Hepatic stellate cell (primary cell): Measurements from ENCODE around the gene NID1.
"Not testable (repeated sequence)": the region's sequence is repeated elsewhere in the genome, so short reads cannot be mapped to it uniquely, and the experiment has no call there.

ENCODE experiments used
- DNase-seq: peaks from one replicate; pipeline ENCODE4 v3.0.0; 2011; ENCODE audit warnings: low spot score

NID1 gene

DNA sequence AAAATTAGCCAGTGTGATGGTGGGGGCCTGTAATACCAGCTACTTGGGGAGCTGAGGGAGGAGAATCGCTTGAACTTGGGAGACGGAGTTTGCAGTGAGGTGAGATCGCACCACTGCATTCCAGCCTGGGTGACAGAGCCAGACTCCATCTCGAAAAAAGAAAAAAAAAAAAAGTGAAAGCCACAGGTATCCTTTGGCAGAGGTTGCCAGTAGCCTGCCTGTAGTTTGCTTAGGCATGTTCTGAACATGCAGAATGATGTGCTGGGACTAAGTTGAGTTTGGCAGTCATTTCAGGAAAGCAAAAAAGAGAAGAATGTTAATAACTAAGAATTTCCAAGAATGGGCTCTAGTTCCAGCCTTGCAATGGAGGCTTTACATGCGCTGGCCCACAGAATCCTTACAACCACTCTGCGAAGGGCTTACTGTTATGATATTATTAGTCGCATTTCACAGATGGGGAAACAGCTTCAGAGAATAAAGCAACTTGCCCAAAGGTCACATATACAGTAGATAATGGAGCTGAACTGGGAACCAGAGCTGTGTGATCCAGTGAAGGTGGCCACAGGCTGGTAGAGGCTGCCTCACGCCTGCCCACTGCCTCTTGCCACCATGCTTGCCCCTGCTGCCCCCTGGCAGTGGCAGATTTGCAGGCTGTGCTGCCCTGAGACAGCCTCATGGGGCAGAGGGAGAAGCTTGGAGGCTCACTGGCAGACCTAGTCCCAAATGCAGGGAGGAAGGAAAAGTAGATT is 131.7 kb downstream of the NID1 start:
- no peak for DNase-seq

DNA sequence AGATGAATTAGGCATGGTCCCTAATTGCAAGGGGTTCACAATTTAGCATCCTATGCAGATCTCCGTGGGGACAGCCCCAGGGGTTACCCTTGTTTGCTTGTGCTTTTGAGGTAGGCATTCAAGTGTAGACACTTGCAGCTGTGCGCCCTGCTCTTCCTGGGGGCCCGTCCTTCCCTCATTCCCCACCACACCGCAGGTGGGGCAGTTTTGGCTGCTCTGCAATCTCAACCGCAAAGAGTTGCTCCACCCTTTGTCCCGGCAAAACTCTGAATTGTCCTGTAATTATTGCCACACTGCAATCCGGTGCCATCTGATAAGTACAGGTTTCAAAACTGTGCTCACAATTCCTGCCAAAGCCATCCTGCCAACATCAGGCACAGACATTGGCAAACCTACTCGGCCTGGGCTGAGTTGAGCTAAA is 132.8 kb downstream of the NID1 start:
- DNase-seq = no peak

DNA sequence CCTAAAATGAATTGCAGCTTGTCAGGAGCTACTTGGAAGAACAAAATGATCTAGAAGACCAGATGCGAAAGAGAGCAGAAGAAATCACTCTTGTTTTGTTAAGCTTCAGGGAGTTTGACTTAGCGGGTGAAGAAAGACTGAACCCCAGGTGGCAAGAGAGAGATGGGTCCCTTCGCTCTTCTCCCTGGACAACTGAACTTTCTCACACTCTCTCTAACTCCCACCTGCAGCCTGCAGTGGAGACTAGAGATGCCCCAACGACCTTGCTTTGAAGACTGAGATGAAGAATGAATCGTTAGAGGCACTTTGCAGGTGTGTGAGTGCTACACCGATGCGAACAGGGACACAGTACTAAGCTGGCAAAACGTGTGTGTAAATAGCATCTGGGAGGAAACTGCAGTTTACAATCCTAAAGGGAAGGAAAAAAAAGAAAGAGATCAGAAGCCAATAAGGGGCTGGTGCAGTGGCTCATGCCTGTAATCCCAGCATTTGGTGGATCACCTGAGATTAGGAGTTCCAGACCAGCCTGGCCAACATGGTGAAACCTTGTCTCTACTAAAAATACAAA is 133.6 kb downstream of the NID1 start:
- DNase-seq = no peak

DNA sequence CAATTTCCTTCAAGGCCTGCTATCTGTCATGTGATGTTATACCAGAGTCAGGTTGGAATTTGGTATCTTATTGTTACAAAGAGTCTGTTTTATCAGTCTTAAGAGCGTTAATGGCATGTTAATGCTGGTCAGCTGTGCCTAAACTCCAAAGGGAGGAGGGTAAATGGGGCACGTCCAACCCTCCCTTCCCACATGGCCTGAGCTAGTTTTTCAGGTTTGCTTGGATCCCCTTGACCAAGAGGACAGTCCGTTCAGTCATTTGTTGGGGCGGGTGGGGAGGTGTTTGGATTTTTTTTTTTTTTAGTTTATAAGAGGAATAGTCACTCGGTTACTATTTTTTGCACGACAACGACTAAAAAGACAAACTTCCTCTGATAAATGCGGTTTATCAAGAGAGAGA is 134.3 kb downstream of the NID1 start:
- DNase-seq = no peak

DNA sequence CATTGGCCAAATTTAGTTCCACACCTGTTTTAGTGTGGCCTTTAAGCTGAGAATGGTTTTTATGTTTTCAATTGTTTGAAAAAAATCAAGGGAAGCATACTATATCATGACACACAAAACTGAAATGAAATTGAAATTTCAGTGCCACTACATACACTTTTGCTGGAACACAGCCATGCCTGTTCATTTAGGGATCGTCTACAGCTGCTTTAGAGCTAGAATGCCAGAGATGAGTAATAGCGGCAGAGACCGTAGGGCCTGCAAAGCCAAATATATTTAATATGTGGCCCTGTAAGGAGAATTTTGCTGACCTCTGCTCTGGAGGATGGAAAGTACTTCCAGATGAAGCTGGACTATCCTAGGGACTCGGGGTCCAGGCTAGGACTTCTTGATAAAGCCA is 135.7 kb downstream of the NID1 start:
- peak; percentile 37 for DNase-seq

DNA sequence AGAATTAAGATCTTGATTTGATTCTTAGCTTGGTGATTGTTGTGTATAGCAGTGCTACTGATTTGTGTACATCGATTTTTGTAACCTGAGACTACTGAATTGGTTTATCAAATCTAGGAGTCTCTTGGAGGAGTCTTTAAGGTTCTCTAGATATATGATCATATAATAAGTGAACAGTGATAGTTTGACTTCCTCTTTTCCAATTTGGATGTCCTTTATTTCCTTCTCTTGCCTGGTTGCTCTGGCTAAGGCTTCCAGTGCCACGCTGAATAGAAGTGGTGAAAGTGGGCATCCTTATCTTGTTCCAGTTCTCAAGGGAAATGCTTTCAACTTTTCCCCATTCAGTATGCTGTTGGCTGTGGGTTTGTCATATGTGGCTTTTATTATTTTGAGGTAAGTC is 136.7 kb downstream of the NID1 start:
- no peak for DNase-seq

DNA sequence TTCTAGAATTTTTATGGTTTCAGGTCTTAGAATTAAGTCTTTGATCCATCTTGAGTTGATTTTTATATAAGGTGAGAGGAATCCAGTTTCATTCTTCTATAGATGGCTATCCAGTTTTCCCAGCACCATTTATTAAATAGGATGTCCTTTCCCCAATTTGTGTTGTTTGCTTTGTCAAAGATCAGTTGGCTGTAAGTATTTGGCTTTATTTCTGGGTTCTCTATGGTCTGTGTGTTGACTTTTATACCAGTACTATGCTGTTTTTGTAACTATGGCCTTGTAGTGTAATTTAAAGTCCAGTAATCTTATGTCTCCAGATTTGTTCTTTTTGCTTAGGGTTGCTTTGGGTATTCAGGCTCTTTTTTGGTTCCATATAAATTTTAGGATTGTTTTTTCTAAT is 137.3 kb downstream of the NID1 start:
- DNase-seq = not testable (repeated sequence)
